Measurements from ENCODE around the gene TMEM53.
A peak's percentile ranks its signal among the peaks of the same experiment; 100 is the strongest.

GRCh38 chr1:44653107-44653964 lies 20.9 kb downstream of the TMEM53 start:
- peak; percentile 69 for TF ChIP-seq CTCF (IDR thresholded peaks at IDR 0.05)
- TF ChIP-seq SIN3A (IDR thresholded peaks at IDR 0.05; ENCODE audit: borderline replicate concordance, insufficient read depth, low read depth, low read length), result no peak
- no peak for TF ChIP-seq TCF7L2 (IDR thresholded peaks at IDR 0.05; ENCODE audit: low read depth, low read length)
- TF ChIP-seq POLR2AphosphoS5 (IDR thresholded peaks at IDR 0.05; ENCODE audit: low read depth, low read length), result no peak
- TF ChIP-seq, protein P1, sequence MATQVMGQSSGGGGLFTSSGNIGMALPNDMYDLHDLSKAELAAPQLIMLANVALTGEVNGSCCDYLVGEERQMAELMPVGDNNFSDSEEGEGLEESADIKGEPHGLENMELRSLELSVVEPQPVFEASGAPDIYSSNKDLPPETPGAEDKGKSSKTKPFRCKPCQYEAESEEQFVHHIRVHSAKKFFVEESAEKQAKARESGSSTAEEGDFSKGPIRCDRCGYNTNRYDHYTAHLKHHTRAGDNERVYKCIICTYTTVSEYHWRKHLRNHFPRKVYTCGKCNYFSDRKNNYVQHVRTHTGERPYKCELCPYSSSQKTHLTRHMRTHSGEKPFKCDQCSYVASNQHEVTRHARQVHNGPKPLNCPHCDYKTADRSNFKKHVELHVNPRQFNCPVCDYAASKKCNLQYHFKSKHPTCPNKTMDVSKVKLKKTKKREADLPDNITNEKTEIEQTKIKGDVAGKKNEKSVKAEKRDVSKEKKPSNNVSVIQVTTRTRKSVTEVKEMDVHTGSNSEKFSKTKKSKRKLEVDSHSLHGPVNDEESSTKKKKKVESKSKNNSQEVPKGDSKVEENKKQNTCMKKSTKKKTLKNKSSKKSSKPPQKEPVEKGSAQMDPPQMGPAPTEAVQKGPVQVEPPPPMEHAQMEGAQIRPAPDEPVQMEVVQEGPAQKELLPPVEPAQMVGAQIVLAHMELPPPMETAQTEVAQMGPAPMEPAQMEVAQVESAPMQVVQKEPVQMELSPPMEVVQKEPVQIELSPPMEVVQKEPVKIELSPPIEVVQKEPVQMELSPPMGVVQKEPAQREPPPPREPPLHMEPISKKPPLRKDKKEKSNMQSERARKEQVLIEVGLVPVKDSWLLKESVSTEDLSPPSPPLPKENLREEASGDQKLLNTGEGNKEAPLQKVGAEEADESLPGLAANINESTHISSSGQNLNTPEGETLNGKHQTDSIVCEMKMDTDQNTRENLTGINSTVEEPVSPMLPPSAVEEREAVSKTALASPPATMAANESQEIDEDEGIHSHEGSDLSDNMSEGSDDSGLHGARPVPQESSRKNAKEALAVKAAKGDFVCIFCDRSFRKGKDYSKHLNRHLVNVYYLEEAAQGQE (IDR thresholded peaks at IDR 0.05; ENCODE audit: insufficient read depth in 1 of 2, low read depth in 2 of 2, low read length in 1 of 2), result no peak
